GM04503 (cell line): ENCODE data around the gene RORB.

ENCODE experiments used
- DNase-seq: peaks from one replicate; pipeline ENCODE4 v3.0.0-alpha.2; 2012; ENCODE audit warnings: low read depth

RORB gene

GRCh38 chr9:74719306-74719705 is 222.2 kb downstream of the RORB start:
- no peak for DNase-seq

GRCh38 chr9:74721696-74722660 is 224.8 kb downstream of the RORB start:
- no peak for DNase-seq

GRCh38 chr9:74724317-74724716 is 227.2 kb downstream of the RORB start:
- DNase-seq, result no peak

GRCh38 chr9:74726581-74726980 is 229.4 kb downstream of the RORB start:
- no peak for DNase-seq

- no peak for DNase-seq
These were observed 231.0 kb downstream of the RORB start for GRCh38 chr9:74728176-74728575.

- DNase-seq, result no peak
These were observed 232.1 kb downstream of the RORB start for GRCh38 chr9:74729136-74729695.

- DNase-seq, result no peak
These were observed 238.6 kb downstream of the RORB start for GRCh38 chr9:74735761-74736160.

GRCh38 chr9:74736646-74737045 is 239.5 kb downstream of the RORB start:
- no peak for DNase-seq

GRCh38 chr9:74742191-74742790 is 245.2 kb downstream of the RORB start:
- DNase-seq, result no peak
